GM18951 (cell line): ENCODE data around the gene RAB43.
"Not testable (repeated sequence)": the region's sequence is repeated elsewhere in the genome, so short reads cannot be mapped to it uniquely, and the experiment has no call there.

Experiments
- POLR2A ChIP-seq: IDR thresholded peaks from 4 replicates; pipeline ENCODE4 v1.6.1; 2011; ENCODE audit warnings: mild to moderate bottlenecking; ENCODE audit not compliant: insufficient read length, insufficient read depth; ENCODE audit errors: extremely low read depth
- in situ Hi-C: fragments of 300-500 bp; cut with MboI; formaldehyde crosslinking; loops from one replicate; pipeline ENCODE4 v1.12.0; 2022; ENCODE audit warnings: low sequenced_read_pairs, mixed read lengths, inconsistent platforms; ENCODE audit not compliant: unreplicated experiment

Gene RAB43

DNA sequence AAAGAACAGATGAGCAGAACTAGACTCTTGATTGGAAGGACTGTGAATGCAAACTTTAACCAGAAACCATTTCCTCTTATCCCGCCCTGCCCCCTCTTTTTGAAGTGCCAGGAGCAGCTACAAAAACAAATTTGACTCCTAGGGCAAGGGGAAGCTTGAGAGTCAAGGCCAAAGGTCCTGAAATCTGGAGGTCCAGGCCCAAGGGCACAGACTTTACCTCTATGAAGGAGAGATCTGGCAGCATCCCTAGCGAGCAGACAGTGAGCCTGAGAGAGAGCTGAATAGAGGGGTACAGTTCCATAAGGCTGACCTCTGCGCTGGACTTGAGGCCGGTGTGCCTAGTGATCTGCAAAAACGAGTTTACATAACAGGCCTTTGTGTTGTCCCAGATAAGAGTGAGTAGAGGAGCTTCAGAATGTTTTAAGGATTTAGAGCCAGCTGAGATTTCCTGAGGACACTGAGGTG lies 5.1 kb downstream of the RAB43 start:
- no peak for TF ChIP-seq POLR2A
- in situ Hi-C loops: no loop called here

GRCh38 chr3:129114455-129114854 lies 7.1 kb downstream of the RAB43 start:
- no peak for TF ChIP-seq POLR2A
- in situ Hi-C loops: no loop called here

GRCh38 chr3:129112308-129113052 lies 9.1 kb downstream of the RAB43 start:
- in situ Hi-C loops: no loop called here
- TF ChIP-seq POLR2A: no peak

DNA sequence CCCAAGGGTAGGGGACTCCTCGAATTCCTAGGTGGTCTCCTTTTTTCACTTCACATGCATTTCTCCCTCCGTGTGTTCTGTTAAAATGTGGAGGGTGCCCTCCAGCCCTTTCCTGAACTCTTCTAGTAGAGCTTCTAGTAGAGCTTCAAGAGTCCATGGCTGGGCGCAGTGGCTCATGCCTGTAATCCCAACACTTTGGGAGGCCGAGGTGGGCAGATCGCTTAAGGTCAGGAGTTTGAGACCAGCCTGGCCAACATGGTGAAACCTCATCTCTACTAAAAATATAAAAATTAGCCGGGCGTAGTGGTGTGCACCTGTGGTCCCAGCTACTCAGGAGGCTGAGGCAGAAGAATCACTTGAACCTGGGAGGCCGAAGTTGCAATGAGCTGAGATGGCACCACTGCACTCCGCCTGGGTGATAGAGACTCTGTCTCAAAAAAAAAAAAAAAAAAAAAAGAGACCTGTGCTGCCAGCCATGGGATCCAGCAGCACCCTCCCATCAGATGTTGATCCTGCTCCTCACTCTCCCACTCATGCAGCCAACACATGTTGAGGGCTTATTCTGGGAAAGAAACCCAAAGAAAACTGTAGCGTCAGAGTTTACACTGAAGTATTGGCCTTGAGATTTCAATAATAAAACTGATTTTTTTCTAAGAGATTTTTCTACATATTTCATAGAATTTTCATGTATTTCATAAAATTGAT lies 10.4 kb downstream of the RAB43 start:
- in situ Hi-C loops: not testable (repeated sequence)

DNA sequence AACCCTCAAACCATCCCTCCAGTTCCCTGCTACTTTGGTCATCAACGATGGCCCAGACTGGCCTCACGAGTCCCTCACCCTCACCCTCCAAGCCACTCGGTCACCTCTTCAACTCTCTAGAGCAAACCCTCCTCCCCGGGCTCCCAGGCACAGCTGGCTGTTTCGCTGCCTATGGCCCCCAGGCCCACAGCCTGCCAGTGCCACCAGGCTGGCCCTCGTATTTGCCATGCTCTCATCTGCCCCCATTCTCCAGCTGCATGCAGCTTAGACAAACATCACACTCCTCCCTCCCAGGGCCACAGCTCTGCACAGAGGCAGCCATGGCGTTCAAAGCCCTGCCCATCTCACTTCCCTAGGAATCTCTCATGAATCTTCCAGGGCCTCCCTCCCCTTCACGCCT lies 13.8 kb downstream of the RAB43 start:
- TF ChIP-seq POLR2A: no peak
- in situ Hi-C loops: no loop called here

GRCh38 chr3:129106866-129107565 lies 14.6 kb downstream of the RAB43 start:
- in situ Hi-C loops: no loop called here
- TF ChIP-seq POLR2A: no peak

GRCh38 chr3:129106320-129106719 lies 15.3 kb downstream of the RAB43 start:
- in situ Hi-C loops: no loop called here
- TF ChIP-seq POLR2A: no peak

- no peak for TF ChIP-seq POLR2A
- in situ Hi-C loops: no loop called here
Measured at GRCh38 chr3:129105862-129106261, 15.7 kb downstream of the RAB43 start.

GRCh38 chr3:129104498-129105079 lies 17.0 kb downstream of the RAB43 start:
- in situ Hi-C loops: no loop called here
- no peak for TF ChIP-seq POLR2A

- in situ Hi-C loops: no loop called here
- no peak for TF ChIP-seq POLR2A
Measured at GRCh38 chr3:129104051-129104450, 17.6 kb downstream of the RAB43 start.

- in situ Hi-C loops: no loop called here
- TF ChIP-seq POLR2A: no peak
Measured at GRCh38 chr3:129103296-129103695, 18.3 kb downstream of the RAB43 start.

- no peak for TF ChIP-seq POLR2A
- in situ Hi-C loops: no loop called here
Measured at GRCh38 chr3:129101370-129102138, 20.1 kb downstream of the RAB43 start.

GRCh38 chr3:129100274-129100673 lies 21.3 kb downstream of the RAB43 start:
- TF ChIP-seq POLR2A: no peak
- in situ Hi-C loops: no loop called here

- no peak for TF ChIP-seq POLR2A
- in situ Hi-C loops: no loop called here
Measured at GRCh38 chr3:129095285-129095684, 26.3 kb downstream of the RAB43 start.

GRCh38 chr3:129088312-129088711 lies 33.3 kb downstream of the RAB43 start:
- in situ Hi-C loops: not testable (repeated sequence)

GRCh38 chr3:129087904-129088303 lies 33.7 kb downstream of the RAB43 start:
- in situ Hi-C loops: not testable (repeated sequence)
